Common myeloid progenitor, CD34-positive (primary cell): ENCODE data around the gene INPP5K.
A peak's percentile ranks its signal among the peaks of the same experiment; 100 is the strongest.
"Not testable (repeated sequence)": the region's sequence is repeated elsewhere in the genome, so short reads cannot be mapped to it uniquely, and the experiment has no call there.

Experiments
- CTCF ChIA-PET: fragments of 350-600 bp; sonication (Branson Sonifier 250); formaldehyde crosslinking; loops from one replicate; lab custom pipeline; 2021; ENCODE audit warnings: antibody characterized with exemption; lab: Charles Lee
- POLR2A ChIA-PET: fragments of 350-600 bp; sonication (Branson Sonifier 250); formaldehyde crosslinking; loops from one replicate; lab custom pipeline; 2021; ENCODE audit warnings: antibody characterized with exemption; lab: Charles Lee
- DNase-seq, 3 donors: peaks; one replicate each; pipeline versions ENCODE4 v3.0.0 to v3.0.0-alpha.2; 2013
- H3K27ac ChIP-seq, 2 experiments: 1 replicate in 1 of 2; 2 replicates in 1 of 2; pipeline ENCODE4 v1.7.0; 2013; ENCODE audit warnings: inconsistent platforms in 2 of 2, low read length in 2 of 2, mild to moderate bottlenecking in 2 of 2, low read depth in 1 of 2, moderate library complexity in 1 of 2; ENCODE audit not compliant: severe bottlenecking in 2 of 2, insufficient read depth in 1 of 2, poor library complexity in 1 of 2
- H3K27me3 ChIP-seq, 5 experiments: replicated peaks in 2 of 5; 1 replicate in 3 of 5; 2 replicates in 2 of 5; pipeline versions ENCODE4 v1.6.1 to v1.7.0; 2013; ENCODE audit warnings: low read length in 4 of 5, mild to moderate bottlenecking in 2 of 5, moderate library complexity in 2 of 5, inconsistent platforms in 1 of 5; ENCODE audit not compliant: insufficient read depth in 5 of 5, control insufficient read depth in 4 of 5
- H3K36me3 ChIP-seq, 4 experiments: 1 replicate in 2 of 4; 2 replicates in 2 of 4; pipeline versions ENCODE4 v1.6.1 to v1.7.0; 2013; ENCODE audit warnings: low read length in 3 of 4, control low read depth in 1 of 4, mild to moderate bottlenecking in 1 of 4; ENCODE audit not compliant: control insufficient read depth in 4 of 4, insufficient read depth in 4 of 4
- H3K4me1 ChIP-seq, 4 experiments: 1 replicate in 3 of 4; 2 replicates in 1 of 4; pipeline versions ENCODE4 v1.6.1 to v1.7.1; 2013; ENCODE audit warnings: low read length in 3 of 4, mild to moderate bottlenecking in 3 of 4, control low read depth in 1 of 4, inconsistent platforms in 1 of 4, moderate library complexity in 1 of 4; ENCODE audit not compliant: control insufficient read depth in 4 of 4, insufficient read depth in 4 of 4; ENCODE audit errors: control extremely low read depth in 1 of 4
- H3K4me3 ChIP-seq, 7 experiments: 1 replicate in 4 of 7; 2 replicates in 3 of 7; pipeline versions ENCODE4 v1.5.1 to v1.7.0; 2013; ENCODE audit warnings: mild to moderate bottlenecking in 7 of 7, low read length in 6 of 7, moderate library complexity in 6 of 7, inconsistent platforms in 2 of 7, low read depth in 2 of 7, control low read depth in 1 of 7; ENCODE audit not compliant: insufficient read depth in 4 of 7, control insufficient read depth in 1 of 7; ENCODE audit errors: extremely low read depth in 1 of 7
- H3K9me3 ChIP-seq, 5 experiments: 1 replicate in 4 of 5; 2 replicates in 1 of 5; pipeline versions ENCODE4 v1.6.1 to v1.7.1; 2013; ENCODE audit warnings: low read length in 4 of 5, mild to moderate bottlenecking in 2 of 5, inconsistent platforms in 1 of 5, low read depth in 1 of 5, moderate library complexity in 1 of 5; ENCODE audit not compliant: control insufficient read depth in 4 of 5, insufficient read depth in 2 of 5; ENCODE audit errors: control extremely low read depth in 1 of 5
- WGBS: methylation state at CpG from one replicate; pipeline ENCODE4 v1.1.5; 2013; ENCODE audit not compliant: insufficient coverage; 5-methylcytosine and 5-hydroxymethylcytosine counted together

INPP5K gene

DNA sequence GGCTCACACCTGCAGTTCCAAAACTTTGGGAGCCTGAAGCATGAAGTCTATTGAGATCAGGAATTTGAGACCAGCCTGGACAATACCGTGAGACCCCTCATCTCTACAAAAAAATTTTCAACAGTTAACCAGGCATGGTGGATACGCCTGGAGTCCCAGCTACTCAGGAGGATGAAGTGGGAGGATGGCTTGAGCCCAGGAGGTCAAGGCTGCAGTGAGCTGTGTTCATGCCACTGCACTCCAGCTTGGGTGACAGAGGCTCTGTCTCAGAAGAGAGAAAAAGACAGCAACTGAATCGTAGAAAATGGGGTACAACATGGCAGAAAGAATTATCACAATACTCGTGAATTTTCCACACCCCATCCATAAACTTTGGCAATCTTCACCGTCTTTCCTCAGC, 63.6 kb downstream of the INPP5K start:
- H3K4me3 ChIP-seq: no peak overlapping the region
- no peak for DNase-seq
- ChIA-PET CTCF (interaction anchor here (0.7 to 1.6 kb wide), 3 partner anchors 9 to 24 kb away, joined by 3 to 4 read pairs (median 4); no protein-coding TSS in a partner anchor), POLR2A (interaction anchor here (0.6 kb wide), 1 partner anchor 101 kb away, joined by 4 read pairs; no protein-coding TSS in a partner anchor)
- H3K27me3 ChIP-seq: peaks cover 0 to 7% (median 6%) of the 10 kb centered on the region in 5 experiments
- no peak overlapping the region for H3K27ac ChIP-seq
- peaks cover 7 to 21% (median 18%) of the 10 kb centered on the region in 4 experiments for H3K4me1 ChIP-seq
- WGBS: 100% methylated on average over 1 of the region's 5 CpGs
- H3K9me3 ChIP-seq: no peaks in the 10 kb centered on the region
- H3K36me3 ChIP-seq: peaks cover 4 to 15% (median 5%) of the 10 kb centered on the region in 4 experiments

- peaks cover 4 to 24% (median 6%) of the 10 kb centered on the region in 4 experiments for H3K36me3 ChIP-seq
- not testable (repeated sequence) for H3K27ac ChIP-seq, H3K4me3 ChIP-seq, H3K27me3 ChIP-seq, H3K9me3 ChIP-seq, DNase-seq
- ChIA-PET POLR2A (interaction anchor here (1.7 kb wide), 1 partner anchor 13 kb away, joined by 4 read pairs; no protein-coding TSS in a partner anchor), CTCF (interaction anchor here (0.9 to 1.6 kb wide), 3 partner anchors 27 to 84 kb away, joined by 3 to 5 read pairs (median 3); partner anchors contain the start of gene INPP5K)
- 97% methylated on average over 3 of the region's 21 CpGs for WGBS
- peaks cover 13 to 23% (median 20%) of the 10 kb centered on the region in 4 experiments for H3K4me1 ChIP-seq
Measured at GRCh38 chr17:1450261-1450660, 66.2 kb downstream of the INPP5K start.

DNA sequence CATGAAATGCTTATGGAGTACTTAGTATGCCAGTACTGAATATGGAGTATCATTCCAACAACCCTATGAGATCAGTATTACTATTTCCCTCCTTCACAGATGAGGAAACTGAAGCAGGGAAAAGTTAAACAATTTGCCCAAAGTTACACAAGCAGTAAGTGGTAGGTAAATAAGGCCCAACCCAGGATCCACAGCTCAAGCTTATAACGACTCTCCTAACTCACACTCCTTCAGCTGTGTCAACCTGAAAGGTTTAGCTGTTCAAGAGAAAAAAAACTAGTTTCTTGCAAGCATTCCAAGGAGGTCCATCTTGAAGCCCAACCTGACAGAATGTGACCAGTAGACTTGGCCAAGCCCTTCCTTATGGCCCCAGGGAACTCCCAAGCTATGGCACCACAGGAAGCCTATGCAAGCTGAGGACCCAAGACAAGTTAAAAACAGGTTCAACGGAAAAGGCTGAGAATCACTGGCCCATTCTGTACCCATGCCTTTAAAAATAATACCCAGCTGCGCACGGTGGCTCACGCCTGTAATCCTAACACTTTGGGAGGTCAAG, 66.9 kb downstream of the INPP5K start:
- no peaks in the 10 kb centered on the region for H3K9me3 ChIP-seq
- WGBS: 100% methylated on average over 1 of the region's 5 CpGs
- ChIA-PET CTCF (interaction anchor here (0.9 to 1.1 kb wide), 2 partner anchors 26 to 67 kb away, joined by 3 read pairs; partner anchors contain the start of gene INPP5K), POLR2A (interaction anchor here (1.1 to 1.7 kb wide), 2 partner anchors 14 to 70 kb away, joined by 3 to 4 read pairs; no protein-coding TSS in a partner anchor)
- DNase-seq: no peak
- no peak overlapping the region for H3K4me3 ChIP-seq
- H3K27ac ChIP-seq: no peak overlapping the region
- H3K36me3 ChIP-seq: peaks cover 4 to 23% (median 6%) of the 10 kb centered on the region in 4 experiments
- peaks cover 8 to 16% (median 13%) of the 10 kb centered on the region in 4 experiments for H3K4me1 ChIP-seq
- no peaks in the 10 kb centered on the region for H3K27me3 ChIP-seq

DNA sequence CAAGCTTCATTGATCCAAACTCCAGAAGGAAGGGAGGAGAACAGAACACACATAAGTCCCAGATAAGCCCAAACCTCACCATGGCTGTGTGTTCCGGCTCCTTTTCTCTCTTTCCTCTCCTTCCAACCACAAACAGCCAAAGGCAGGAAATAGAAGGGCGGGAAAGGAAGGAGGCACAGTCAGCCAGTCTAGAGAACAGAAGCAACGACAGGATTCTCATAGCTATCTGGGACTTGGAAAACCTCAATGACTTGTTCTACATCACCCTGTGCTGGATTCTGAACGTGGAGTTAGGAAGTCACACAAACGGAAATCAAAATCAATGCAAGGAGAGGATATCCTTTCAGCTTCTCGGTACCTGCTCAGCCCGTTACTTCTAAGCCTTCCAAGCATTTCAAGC, 69.4 kb downstream of the INPP5K start:
- ChIA-PET CTCF (interaction anchor here (0.7 to 1.5 kb wide), 9 partner anchors 8 to 82 kb away, joined by 3 to 5 read pairs (median 3); no protein-coding TSS in a partner anchor), POLR2A (interaction anchor here (1.0 kb wide), 1 partner anchor 8 kb away, joined by 4 read pairs; no protein-coding TSS in a partner anchor)
- DNase-seq: peak in 2 of 3 donors; percentile 18 to 30
- peak overlapping the region in 3 of 7 experiments; percentile 30 to 53 (median 32) for H3K4me3 ChIP-seq
- peaks cover 0 to 13% (median 4%) of the 10 kb centered on the region in 4 experiments for H3K36me3 ChIP-seq
- H3K27me3 ChIP-seq: no peaks in the 10 kb centered on the region
- H3K4me1 ChIP-seq: peaks cover 6 to 13% (median 9%) of the 10 kb centered on the region in 4 experiments
- no peaks in the 10 kb centered on the region for H3K9me3 ChIP-seq
- WGBS: 0% methylated on average over 6 of the region's 7 CpGs
- H3K27ac ChIP-seq: no peak overlapping the region

DNA sequence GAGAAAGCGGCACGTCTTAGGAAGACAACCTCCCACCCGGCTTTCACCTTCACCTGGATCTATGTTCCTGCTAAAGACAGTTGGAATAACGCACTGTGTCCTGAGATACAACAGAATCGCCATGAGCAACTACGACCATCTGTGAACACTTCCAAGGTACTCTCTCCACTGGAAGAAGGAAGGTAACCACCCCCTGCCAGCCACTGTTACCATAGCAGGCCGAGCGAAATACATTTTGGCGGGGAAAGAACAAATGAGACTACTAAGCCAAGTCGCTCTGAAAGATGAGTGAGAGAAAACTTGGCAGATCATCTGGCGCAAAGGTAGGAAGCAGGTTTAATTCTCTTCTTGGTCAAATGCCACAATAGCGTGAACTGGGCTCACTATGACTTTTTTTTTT, 70.2 kb downstream of the INPP5K start:
- DNase-seq: peak in 2 of 3 donors; percentile 40 to 47
- Histone ChIP-seq H3K4me3 (no peak overlapping the region), H3K4me1 (peaks cover 6 to 13% (median 9%) of the 10 kb centered on the region in 4 experiments), H3K36me3 (peaks cover 0 to 9% (median 4%) of the 10 kb centered on the region in 4 experiments), H3K27ac (no peak overlapping the region), H3K27me3 (no peaks in the 10 kb centered on the region), H3K9me3 (no peaks in the 10 kb centered on the region)
- WGBS: 98% methylated on average over 11 of the region's 12 CpGs
- ChIA-PET POLR2A (interaction anchor here (1.0 kb wide), 1 partner anchor 8 kb away, joined by 4 read pairs; no protein-coding TSS in a partner anchor), CTCF (interaction anchor here (1.0 to 1.4 kb wide), 5 partner anchors 8 to 80 kb away, joined by 3 to 4 read pairs (median 3); no protein-coding TSS in a partner anchor)

- peaks cover 6 to 13% (median 9%) of the 10 kb centered on the region in 4 experiments for H3K4me1 ChIP-seq
- H3K27ac ChIP-seq, H3K4me3 ChIP-seq, DNase-seq, POLR2A ChIA-PET, H3K9me3 ChIP-seq, H3K27me3 ChIP-seq: not testable (repeated sequence)
- 85% methylated on average over 4 of the region's 4 CpGs for WGBS
- CTCF ChIA-PET: interaction anchor here (0.6 to 1.4 kb wide), 2 partner anchors 10 to 59 kb away, joined by 3 to 4 read pairs; no protein-coding TSS in a partner anchor
- H3K36me3 ChIP-seq: peaks cover 0 to 13% (median 4%) of the 10 kb centered on the region in 4 experiments
Measured at GRCh38 chr17:1445695-1446094, 70.7 kb downstream of the INPP5K start.
